Activated T-cell treated with anti-CD3 and anti-CD28 coated beads for 48 hours (primary cell): Measurements from ENCODE around the gene PIGU.
"Not testable (repeated sequence)": the region's sequence is repeated elsewhere in the genome, so short reads cannot be mapped to it uniquely, and the experiment has no call there.

Experiments used
- DNase-seq: peaks from one replicate; pipeline ENCODE4 v3.0.0-alpha.2; 2020; ENCODE audit warnings: low read depth

PIGU gene, protein sequence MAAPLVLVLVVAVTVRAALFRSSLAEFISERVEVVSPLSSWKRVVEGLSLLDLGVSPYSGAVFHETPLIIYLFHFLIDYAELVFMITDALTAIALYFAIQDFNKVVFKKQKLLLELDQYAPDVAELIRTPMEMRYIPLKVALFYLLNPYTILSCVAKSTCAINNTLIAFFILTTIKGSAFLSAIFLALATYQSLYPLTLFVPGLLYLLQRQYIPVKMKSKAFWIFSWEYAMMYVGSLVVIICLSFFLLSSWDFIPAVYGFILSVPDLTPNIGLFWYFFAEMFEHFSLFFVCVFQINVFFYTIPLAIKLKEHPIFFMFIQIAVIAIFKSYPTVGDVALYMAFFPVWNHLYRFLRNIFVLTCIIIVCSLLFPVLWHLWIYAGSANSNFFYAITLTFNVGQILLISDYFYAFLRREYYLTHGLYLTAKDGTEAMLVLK

DNA sequence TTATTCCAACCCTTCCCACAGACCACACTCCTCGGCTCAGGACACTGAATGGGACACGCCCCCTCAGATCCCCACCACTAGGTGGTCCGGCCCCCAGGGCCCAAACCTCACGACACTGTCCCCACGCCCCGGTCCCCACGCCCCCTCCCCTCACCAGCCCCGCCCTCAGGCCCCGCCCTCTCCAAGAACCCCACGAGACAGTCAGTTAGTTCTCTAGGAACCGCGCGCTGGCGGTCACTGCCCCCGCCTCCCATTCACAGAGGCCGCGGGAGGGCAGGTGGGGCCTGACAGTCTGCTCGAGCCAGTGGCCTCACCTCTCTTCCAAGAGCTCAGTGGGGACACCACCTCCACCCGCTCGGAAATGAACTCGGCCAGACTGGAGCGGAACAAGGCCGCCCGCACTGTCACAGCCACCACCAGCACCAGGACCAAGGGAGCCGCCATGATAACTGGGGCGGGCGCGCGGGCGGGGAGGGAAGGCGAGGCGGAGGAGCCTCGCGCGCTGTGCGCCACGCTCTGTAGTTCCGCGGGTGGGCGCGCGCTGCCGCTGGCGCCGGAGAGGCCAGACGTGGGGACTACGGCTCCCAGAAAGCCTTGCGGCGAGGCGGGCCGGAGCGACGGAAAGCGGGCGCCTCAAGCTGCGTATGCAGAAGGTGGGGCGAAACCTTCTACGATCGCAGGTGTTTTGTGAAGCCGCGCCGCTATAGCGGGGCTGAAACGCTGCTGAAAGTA lies at the start of gene PIGU:
TSS of gene PIGU (minus strand) at position 451 of the 732 bp plus-strand sequence. CDS start at position 444, 7 bp downstream.
- peak; percentile 95 for DNase-seq

DNA sequence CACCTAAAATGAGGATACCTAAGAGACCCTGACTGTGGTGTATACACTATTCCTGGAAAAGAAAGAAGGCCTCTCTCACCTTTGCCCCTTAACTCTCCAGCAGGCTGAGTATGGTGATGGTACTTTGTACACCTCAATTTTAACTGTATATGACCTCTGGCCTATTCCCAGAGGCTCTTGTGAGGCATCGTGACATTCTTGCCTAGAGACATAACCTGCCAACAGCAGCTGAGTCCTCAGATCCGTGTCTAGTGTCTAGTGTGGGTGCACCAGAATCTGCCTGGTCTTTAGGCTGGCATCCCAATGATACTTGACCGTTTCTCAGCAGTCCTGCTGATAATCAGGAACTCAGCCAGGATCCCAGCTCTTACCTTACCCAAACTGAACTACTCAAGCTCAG lies 47.3 kb upstream of the PIGU start:
- DNase-seq: no peak

DNA sequence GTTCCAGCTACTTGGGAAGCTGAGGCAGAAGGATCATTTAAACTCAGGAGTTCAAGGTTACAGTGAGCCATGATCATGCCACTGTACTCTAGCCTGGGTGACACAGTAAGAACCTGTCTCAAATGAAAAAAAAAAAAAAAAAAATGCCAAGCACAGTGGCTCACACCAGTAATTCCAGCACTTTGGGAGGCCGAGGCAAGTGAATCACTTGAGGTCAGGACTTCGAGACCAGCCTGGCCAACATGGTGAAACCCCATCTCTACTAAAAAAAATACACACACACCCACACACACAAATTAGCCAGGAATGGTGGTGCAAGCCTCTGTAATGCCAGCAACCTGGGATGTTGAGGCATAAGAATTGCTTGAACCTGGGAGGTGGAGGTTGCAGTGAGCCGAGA lies 45.7 kb upstream of the PIGU start:
- DNase-seq: not testable (repeated sequence)

DNA sequence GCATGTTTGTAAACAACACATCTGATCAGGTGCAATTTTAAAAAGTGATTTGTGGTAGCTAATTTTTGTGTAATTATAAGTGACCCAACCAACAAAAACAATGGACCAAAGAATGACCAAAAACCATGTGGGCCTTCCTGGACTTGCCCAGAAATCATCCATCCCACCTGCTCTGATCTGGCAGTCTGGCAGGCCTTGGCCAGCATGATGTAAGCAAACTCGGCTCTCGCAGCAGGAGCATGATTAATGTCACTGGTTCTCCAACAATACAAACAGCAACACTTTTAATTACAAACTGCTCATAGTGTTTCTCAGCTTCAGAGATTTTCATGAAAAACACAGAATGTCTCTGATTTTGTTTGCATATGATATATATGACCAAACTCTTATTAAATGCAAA lies 43.4 kb upstream of the PIGU start:
- DNase-seq: no peak

DNA sequence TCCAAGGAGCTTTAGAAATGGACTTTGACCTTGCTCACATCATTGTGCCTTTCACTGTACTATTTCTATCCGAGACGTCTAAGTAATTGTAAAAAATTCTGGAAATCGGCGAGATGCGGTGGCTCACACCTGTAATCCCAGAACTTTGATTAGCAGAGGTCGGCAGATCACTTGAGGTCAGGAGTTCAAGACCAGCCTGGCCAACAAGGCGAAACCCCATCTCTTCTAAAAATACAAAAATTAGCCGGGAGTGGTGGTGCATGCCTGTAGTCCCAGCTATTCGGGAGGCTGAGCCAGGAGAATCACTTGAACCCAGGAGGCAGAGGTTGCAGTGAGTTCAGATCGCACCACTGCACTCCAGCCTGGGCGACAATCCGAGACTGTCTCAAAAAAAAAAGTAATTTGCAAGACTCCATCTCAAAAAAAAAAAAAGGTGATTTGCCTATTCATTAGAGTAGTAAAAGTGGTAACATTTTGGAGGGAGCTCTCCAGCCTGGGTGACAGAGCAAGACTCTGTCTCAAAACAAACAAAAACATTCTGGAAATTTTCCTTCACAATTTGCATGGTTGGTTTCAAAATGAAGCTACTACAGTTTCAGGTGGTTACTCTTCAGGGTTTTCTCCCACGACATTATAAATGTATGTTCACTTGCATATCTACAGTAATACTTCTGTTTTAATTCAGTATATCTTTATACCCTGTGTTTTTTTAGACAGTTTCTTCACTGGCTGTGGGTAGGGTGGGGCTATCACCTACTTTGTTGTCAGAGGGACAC lies 42.5 kb upstream of the PIGU start:
- DNase-seq: not testable (repeated sequence)

DNA sequence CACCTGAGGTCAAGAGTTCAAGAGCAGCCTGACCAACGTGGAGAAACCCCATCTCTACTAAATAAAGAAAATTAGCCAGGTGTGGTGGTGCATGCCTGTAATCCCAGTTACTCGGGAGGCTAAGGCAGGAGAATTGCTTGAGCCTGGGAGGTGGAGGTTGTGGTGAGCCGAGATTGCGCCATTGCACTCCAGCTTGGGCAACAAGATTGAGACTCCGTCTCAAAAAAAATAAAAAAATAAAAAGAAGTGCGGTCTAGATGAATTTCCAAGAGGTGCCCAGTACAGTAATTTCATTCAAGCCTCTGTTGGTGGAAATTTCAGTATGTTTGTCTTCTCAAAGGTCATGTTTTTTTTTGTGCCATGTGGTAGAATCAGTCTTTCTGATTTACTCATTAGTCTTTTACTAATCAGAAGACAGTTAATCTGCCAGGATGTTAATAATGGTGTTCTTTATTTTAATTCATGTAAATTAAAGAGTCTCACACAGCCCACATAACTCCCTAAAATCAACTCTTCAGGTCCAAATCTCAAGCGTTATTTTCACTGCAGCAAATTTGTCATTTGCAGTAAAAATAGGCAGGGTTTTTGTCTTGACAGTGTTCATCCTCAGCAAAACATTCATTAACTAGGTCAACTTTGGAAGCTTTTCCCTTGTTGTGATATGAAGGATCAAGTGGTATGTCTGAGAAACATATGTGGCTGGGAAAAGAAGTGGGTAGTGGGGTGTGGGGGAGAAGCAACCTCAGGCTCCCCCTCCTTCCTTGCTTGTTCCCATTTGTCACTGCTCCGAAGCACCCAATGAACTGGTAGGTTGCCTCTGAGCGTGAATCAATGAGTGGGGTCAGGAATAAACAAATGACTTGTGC lies 40.6 kb upstream of the PIGU start:
- no peak for DNase-seq

DNA sequence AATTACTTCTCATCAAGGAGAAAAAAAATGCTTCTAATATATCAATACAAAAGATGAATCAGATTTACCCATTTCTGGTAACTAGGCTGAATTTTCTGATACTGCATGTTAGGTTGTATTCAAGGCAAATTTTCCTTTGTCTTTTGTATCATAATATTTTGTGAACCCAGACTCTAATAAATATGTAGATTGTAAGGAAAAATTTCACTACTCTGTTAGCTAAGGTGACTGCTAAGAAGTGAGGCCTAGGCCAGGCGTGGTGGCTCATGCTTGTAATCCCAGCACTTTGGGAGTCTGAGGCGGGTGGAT lies 40.0 kb upstream of the PIGU start:
- DNase-seq: no peak

DNA sequence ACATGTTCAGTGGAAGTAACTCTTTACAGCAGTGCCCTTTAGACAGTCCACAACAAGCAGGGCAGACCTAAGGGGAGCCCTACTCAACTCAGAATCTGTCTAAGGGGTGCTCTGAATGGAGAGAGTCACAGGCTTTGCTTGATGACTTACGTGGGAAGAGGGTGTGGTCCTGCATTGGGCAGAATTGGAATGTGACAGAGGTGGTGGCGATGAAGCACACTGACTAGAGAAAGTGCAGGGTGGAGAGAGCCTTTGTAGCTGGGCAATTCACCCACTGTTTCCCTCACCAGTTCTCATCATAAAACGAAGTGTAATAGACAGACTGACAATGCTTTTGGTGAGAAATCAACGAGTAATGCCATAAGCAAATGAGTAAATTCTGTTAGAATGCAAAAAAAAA lies 38.5 kb upstream of the PIGU start:
- no peak for DNase-seq

DNA sequence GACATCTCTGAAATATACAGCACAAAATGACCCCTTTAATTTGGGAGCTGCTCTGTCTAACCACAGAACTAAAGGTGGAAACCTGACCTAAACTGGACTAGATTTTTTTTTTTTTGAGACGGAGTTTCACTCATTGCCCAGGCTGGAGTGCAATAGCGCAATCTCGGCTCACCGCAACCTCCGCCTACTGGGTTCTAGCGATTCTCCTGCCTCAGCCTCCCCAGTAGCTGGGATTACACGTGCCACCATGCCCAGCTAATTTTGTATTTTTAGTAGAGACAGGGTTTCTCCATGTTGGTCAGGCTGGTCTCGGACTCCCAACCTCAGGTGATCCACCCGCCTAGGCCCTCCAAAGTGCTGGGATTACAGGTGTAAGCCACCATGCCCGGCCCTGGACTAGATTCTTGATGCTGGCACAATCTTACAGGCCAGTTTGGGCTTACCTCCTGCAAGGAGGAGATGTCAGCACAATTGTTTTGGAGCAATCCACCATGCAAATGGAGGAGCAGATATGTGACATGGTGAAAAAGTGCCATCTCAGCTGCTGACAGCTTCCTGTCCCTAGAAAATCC lies 37.1 kb upstream of the PIGU start:
- not testable (repeated sequence) for DNase-seq

DNA sequence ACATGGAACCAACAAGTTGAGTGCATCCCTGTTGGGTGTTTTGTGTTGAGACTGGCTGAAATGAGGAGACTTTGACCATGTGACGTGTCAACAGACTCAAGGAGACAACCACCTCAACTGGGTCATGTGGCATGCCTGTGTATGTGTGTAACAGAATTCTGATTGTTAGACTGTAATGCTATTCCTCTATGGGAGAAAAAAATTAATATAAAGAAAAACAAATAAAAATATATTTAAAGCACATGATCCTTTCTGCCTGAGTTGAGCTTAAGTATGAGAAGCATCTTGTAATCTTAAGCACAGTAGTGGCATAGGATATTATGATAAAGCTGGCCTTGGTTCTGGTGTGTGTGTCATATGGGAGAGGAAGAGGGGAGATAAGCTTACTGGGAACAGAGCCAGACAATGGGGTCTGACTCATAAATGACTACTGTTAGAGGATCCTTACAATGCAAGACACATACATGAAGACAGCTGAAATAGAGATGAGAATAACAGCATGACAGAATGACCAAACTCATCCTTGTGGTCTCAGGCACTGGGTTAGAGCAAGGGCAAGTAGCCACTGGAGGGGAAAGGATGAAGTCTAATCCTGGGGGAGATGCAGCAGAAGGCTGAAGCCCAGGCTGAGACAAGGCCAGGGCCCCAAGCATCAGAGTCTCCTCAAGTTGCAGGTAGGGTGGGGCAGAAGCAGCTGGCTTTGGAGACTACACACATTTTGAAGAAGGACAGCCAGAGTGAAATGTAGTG lies 36.5 kb upstream of the PIGU start:
- DNase-seq: no peak

DNA sequence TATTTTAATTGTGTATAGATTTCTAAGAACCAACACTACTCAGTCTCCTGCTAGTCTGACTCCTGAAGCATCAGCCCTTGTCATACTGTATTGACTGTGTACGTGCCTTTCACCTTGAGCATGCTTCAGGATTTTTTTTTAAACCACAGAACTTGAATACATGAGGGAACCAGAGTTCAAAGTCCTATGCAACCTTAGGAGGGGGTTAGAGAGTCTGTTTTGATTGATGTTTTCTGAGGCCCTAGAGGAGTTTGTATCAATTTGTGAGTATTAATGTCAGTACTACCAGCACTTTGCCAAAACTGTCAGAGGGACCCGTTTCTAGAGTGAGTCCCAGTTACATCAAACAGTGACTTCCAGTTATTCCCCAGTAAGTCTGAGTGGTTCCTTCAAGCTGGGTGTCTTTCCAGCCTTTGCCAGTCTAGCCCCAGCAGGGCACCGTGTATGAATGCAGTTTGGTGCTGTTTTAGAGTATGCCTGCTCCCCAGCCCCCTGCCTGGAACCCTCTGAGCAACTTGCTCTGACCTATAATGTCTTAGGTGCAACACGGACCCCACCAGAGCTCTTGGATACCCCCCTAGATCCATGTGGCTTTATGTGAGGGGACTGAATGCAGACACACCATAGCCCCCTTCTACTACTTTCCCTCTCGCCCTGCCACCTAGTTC lies 35.8 kb upstream of the PIGU start:
- DNase-seq: no peak

DNA sequence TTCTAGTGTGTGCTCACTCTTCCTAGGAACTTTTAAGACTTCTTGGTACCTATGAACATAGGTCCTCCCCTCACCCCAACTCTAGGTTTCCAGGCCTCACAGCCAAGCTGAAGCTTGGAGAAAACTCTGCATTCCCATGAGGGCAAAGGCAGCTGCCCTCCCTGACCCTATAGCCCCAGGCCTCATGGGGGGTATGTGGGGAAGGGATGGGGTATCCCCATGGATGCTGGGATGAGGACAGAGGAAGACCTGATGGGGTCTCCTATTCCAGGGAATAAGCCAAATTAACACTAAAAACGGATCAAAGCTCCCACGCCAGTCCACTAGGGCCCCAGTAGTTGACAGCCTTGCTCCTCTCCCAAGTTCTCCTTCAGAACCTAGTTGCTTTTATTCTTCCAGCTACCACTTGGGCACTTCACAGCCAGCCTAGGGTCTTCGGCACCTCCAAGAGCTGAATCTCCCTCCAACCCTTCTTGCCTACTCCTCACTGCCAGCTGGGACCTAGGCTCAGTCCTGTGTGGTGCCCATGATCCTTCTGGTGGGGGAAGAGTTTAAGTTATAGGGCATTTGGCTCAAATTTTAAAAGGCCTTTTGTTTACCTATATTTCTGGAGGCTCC lies 35.0 kb upstream of the PIGU start:
- DNase-seq: no peak

DNA sequence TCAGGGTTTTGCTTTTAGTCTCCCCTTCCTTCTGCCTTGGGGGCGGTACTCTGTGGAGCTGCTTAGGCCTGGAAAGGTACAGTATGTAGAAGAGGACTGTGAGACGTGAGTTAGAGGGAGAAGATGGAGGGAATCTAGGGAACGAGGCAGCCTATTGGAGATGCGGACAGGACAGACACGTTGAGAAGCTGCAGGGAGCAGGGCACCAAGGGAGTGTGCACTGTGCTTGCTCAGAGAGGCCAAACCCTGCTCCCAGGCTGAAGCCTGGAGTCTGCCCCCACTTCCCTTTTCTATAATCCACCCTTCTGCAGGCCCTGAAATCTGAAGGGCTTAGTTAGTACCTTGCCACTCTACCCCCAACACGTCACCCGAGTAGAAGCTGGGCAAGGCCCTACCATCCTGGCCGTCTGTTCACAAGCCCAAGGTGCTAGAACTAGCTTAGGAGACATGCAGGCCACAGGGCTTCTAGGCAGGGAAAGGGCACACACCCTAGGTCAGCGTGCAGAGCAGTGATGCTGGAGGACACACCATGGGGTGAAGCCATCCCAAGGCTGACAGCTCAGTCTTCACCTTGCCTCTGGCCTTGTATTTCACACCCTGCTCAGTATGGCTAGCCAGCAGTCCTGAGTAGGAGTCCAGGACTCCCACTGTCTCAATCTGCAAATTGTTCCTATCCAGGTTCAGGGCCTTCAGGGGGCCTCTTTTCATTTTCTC lies 34.1 kb upstream of the PIGU start:
- no peak for DNase-seq

DNA sequence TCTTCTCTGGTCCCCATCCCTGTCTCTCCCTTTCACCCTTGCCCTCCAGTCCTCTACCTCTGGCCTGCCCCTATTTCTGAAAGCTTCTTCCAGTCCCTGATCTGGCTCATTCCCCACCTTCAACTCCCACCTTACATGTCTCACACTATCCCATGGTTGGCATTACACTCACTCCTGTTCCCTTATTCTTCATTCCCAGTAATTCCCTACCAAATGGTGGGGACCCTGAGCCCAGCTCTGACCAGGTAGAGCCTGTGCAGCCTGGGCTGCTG lies 33.6 kb upstream of the PIGU start:
- no peak for DNase-seq

DNA sequence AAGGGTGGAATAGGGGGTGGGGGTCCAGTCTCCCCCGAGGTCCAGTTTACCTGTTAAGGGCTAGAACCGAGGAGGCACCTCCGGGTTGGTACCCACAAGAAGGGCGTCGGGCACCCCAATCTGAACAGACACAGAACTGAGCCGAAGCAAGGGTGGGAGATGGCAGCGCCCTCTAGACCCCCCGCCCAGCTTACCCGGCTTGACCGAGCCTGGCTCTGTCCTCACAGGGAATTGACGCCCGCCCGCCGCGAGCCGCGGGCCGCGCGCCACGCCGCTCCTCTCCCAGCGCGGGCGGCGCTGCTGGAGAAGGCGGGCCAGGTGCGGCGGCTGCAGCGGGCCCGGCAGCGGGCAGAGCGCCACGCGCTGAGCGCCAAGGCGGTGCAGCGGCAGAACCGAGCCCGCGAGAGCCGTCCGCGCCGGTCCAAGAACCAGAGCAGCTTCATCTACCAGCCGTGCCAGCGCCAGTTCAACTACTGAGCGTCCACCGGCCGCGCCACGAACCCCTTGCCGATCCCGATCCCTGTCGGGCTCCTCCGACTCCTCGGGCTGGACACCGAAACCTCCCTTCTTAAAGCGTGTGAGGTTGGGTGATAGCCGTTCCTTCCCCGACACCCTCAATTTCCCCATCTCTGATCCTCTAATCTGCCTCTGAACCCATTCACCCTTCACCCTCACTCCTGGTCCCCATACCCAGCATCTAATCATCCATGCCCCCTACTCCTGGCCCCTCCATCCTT lies 33.1 kb upstream of the PIGU start:
- DNase-seq: peak; percentile 60

DNA sequence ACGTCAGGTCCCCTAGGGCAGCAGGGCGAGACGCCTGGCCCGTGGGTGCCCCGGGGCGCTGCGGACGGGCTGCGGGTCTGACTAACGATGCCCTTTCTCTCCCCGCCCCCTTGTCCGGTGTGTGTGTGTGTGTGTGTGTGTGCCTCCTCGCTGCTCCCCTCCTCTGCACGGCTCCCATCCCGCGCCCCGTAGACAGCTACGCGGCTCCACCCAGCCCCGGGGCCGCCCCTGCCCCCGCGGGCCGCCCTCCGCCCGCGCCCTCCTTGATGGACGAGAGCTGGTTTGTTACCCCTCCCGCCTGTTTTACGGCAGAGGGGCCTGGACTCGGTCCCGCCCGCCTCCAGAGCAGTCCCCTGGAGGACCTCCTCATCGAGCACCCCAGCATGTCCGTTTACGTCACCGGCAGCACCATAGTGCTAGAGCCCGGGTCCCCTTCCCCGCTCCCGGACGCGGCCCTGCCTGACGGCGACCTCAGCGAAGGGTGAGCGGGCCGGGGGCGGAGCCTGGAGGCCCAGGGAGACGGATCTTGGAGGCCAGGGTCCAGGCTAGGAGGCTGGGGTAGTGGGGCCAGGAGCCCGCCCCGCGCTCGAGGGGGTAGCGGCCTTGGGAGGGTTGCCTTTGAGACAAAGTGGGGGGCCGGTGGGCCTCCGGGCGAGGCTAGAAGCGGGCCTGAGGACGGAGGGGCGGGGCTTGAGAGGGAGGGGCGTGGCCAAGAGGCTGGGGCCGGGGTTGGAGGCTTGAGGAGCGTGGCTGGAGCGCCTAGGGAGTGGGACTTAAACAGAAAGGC lies 32.3 kb upstream of the PIGU start:
- peak; percentile 80 for DNase-seq

DNA sequence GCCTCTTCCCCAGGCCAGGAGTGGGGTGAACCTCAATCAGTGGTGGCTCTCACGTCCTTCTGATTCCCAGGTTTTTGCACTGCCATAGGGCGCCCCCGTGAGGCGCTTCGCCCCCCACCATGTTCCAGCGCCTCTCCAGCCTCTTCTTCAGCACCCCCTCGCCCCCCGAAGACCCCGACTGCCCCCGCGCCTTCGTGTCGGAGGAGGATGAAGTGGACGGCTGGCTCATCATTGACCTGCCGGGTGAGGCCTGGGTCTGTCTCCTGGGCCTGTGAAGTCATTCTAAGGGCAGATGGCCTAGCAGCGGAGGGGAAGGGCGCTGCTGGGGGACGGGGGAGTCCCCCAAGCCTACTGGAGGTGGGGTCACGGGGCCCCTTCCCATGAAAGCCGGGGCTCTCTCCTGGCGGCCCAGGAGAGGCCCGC lies 31.7 kb upstream of the PIGU start:
- peak; percentile 57 for DNase-seq
